K562 treated with DMSO at 1 percent for 24 hours (cell line): ENCODE data around the gene SLC66A2. TPM values are rescaled to one million over a fixed set of nuclear protein-coding genes. Genes with fewer than 3 reads are reported as not detected.

Source experiments
- total RNA-seq: library from RNA; unstranded; fragments of 300-600 nt; gene quantifications from 2 replicates; pipeline ENCODE4 v1.2.3, GENCODE V29; 2022; ENCODE audit warnings: low read depth; ENCODE audit not compliant: insufficient read depth

Gene SLC66A2
- total RNA-seq: 27.0 and 28.1 TPM in 2 replicates

GRCh38 chr18:79951545-79952455, at the start of gene SLC66A2:
TSS of gene SLC66A2 (minus strand) at chr18:79951653. CDS start at chr18:79950926, 727 bp downstream.

GRCh38 chr18:79988451-79989194, 37.2 kb upstream of the SLC66A2 start, which contains the start of gene TXNL4A:
TSS of gene TXNL4A (minus strand) at chr18:79988563. CDS start at chr18:79988392, 171 bp downstream.

GRCh38 chr18:79964330-79965118, 13.1 kb upstream of the SLC66A2 start, which contains the start of gene HSBP1L1:
TSS of gene HSBP1L1 (plus strand) at chr18:79964643. CDS start at chr18:79964736, 93 bp downstream.

Other genes with a start within 250 kb of the SLC66A2 start
- gene KCNG2, start 153.7 kb downstream of the SLC66A2 start, total RNA-seq: not detected in 2 replicates
- 1.8 TPM in 1 of 2 replicates, not detected in the other for gene HSBP1L1, start 13.0 kb upstream of the SLC66A2 start, total RNA-seq
- gene TXNL4A, start 36.9 kb upstream of the SLC66A2 start, total RNA-seq: 79.9 and 85.7 TPM in 2 replicates
- gene RBFA, start 82.8 kb upstream of the SLC66A2 start, total RNA-seq: 9.0 and 10.8 TPM in 2 replicates
- 17.2 and 21.8 TPM in 2 replicates for gene ADNP2, start 157.6 kb upstream of the SLC66A2 start, total RNA-seq